Psoas muscle (tissue), 8 donors: ENCODE data around the gene TMEM169. TPM values are rescaled to one million over a fixed set of nuclear protein-coding genes. Genes with fewer than 3 reads are reported as not detected.

Experiments used
- ATAC-seq, 4 donors: fragments of 200-7000 bp; cut with Tn5 transposase; one replicate each; pipeline ENCODE4 v1.9.1; 2020; ENCODE audit warnings: moderate library complexity in 3 of 4, mild to moderate bottlenecking in 2 of 4
- DNase-seq, 2 donors: peaks; one replicate each; pipeline ENCODE4 v3.0.0-alpha.2; 2020
- H3K27ac ChIP-seq: fragments of 200-600 bp; one replicate; pipeline ENCODE4 v1.8.0; 2022
- H3K27me3 ChIP-seq, 3 donors: fragments of 200-600 bp in 1 of 3; one replicate each; pipeline versions ENCODE4 v1.6.1 to v1.8.0; 2013 to 2022; ENCODE audit warnings: low read length in 2 of 3, mild to moderate bottlenecking in 2 of 3, moderate library complexity in 1 of 3; ENCODE audit not compliant: insufficient read depth in 3 of 3
- H3K36me3 ChIP-seq, 2 donors: fragments of 200-600 bp in 1 of 2; one replicate each; pipeline versions ENCODE4 v1.6.1 to v1.8.0; 2013 to 2022; ENCODE audit warnings: low read depth in 1 of 2, mild to moderate bottlenecking in 1 of 2, moderate library complexity in 1 of 2; ENCODE audit not compliant: insufficient read depth in 1 of 2
- H3K4me1 ChIP-seq: fragments of 200-600 bp; one replicate; pipeline ENCODE4 v1.8.0; 2022
- H3K4me3 ChIP-seq: fragments of 200-600 bp; one replicate; pipeline ENCODE4 v1.8.0; 2022; ENCODE audit warnings: mild to moderate bottlenecking
- H3K9me3 ChIP-seq: fragments of 200-600 bp; one replicate; pipeline ENCODE4 v1.8.0; 2022
- CTCF ChIP-seq: fragments of 200-600 bp; IDR thresholded peaks from one replicate; pipeline ENCODE4 v1.8.0; 2022; ENCODE audit warnings: antibody characterized with exemption
- WGBS, 3 donors: extraction: QIAGEN DNeasy Blood & Tissue Kit; methylation state at CpG; one replicate each; pipeline versions ENCODE4 v1.1.6 to v1.1.7; 2013; 5-methylcytosine and 5-hydroxymethylcytosine counted together
- intact Hi-C, 2 donors: fragments of 100-400 bp; cut with DNase I; formaldehyde crosslinking; loops; one replicate each; pipeline versions ENCODE4 v1.11.0 to v1.14.2; 2022
- polyA plus RNA-seq, 3 donors: library from polyadenylated mRNA; stranded (reverse); fragments of 200-250 nt; gene quantifications; one replicate each; pipeline ENCODE4 v1.2.3, GENCODE V29; 2013
- total RNA-seq, 4 donors: library from RNA; stranded (reverse); fragmentation: NEBNext Ultra II Directional in 2 of 4; extraction: Animal tissue kit (Norgen Biotek cat#: 25700) in 2 of 4; gene quantifications; one replicate each; pipeline versions ENCODE4 v1.2.1 to v1.2.4, GENCODE V29; 2021 to 2023
- donor health status: healthy with polysubstance abuse.
- donor health status: DM: no; HTN: no; CAD: no; lungs with moderate emphysema.
- donor health status: Bipolar disorder and iron deficiency.
- donor health status: healthy.
- donor health status: DM: yes; HTN: yes; CAD: no.
- donor health status: DM: no; HTN: no; CAD: no.
- donor health status: DM: no; HTN: no; CAD: no.
- donor health status: DM: yes; HTN: yes; CAD: no.

Gene TMEM169
- total and polyA plus RNA-seq, 7 donors, result 0.07 to 0.41 (median 0.08) TPM; not detected in 2

DNA sequence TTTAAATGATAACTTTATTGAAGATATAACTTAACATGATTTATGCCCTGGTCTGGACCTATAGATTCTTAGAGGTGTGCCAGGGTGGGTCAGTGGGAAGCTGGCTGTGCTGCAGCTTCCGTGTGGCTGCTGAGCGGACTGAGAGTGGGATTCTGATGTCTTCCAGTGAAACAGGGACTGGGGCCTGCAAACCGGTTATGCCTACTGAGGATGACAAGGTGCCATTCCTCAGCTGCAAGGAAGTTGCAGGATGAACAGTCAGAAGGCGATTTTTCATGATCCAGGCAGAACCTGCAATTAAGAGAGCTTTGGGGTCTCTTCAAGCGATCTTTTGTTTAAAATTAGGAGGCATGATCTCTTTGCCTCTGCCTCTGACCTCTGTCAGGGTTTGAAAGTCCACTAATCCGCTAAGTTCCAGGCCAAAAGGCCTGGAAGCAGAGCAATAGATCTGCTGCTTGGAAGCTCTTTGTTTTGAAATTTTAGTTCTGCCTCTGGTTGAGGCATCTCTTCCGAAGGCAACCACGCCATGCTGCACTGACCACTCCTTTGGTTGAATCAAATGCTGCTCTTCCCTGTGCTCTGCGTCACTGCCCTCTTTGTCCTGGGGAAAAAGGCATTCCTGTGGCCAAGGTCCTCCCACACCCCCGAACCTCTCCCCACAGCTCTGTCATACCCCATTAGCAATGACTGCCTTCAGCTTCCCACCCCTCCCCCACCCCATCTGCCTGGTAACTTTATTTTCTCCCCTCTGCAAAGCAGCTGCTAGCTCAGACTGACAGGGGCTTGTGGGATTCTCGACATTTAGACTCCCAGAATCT lies 2.0 kb downstream of the TMEM169 start:
- H3K4me3 ChIP-seq, result no peak overlapping the region
- ATAC-seq (no peak), DNase-seq (no peak)
- no peaks in the 10 kb centered on the region for H3K27me3 ChIP-seq
- no peaks in the 10 kb centered on the region for H3K4me1 ChIP-seq
- H3K36me3 ChIP-seq, result no peaks in the 10 kb centered on the region
- H3K27ac ChIP-seq, result no peak overlapping the region
- 62 to 79% (median 63%) methylated on average over 11 of the region's 11 CpGs for WGBS, 3 donors
- H3K9me3 ChIP-seq, result no peaks in the 10 kb centered on the region
- intact Hi-C loops, result no loop called here
- TF ChIP-seq CTCF, result no peak

DNA sequence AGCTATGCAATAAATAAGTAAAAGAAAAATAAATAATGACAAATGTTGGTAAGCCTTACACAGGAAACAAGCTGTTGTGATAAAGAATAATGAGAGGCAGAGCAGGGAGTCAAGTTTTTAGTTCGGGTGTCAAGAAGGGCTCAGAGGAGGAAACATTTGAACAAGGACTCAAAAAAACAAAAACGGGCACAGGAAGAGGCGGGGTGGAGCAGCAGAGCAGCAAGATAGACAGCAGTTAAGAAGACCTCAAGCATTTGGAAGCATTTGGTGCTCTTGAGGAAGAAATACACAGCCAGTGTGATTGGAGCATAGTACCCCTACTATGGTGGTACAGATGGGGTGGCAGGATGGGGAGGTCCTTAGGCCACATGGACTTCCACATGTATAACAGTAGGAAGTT lies 2.8 kb downstream of the TMEM169 start:
- Histone ChIP-seq H3K27me3 (no peaks in the 10 kb centered on the region), H3K9me3 (no peaks in the 10 kb centered on the region), H3K36me3 (no peaks in the 10 kb centered on the region), H3K4me1 (no peaks in the 10 kb centered on the region), H3K4me3 (no peak overlapping the region), H3K27ac (no peak overlapping the region)
- TF ChIP-seq CTCF, result no peak
- WGBS, 3 donors, result 51 to 61% (median 57%) methylated on average over 3 of the region's 3 CpGs
- no peak for DNase-seq
- intact Hi-C loops, result no loop called here
- no peak for ATAC-seq

DNA sequence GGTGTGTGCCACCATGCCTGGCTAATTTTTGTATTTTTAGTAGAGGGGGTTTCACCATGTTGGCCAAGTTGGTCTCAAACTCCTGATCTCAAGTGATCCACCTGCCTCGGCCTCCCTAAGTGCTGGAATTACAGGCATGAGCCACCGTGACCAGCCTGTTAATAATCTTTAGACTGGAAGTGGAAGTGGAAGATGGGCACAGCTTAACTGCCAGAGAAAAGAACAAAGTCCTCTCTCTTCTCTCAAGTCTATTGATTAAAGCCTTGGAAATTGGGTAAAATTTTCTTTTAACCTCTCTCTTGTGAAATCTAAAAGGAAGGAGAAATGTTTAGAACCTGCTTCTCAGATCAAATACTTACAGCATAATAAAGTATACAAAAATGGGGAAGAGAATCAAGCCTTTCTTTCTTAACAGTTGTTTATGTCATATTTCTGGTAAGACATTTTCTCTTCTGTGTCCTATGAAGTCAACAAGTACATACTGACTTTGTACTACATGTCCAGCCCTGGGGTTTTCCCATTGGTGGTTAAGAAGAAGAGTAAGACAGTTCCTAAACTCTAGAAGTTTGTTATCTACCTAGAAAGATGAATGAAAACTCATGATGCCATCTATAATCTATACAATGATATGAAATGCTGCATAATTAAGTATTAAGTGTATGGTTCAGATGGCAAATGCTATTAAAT lies 4.6 kb downstream of the TMEM169 start:
- H3K4me1 ChIP-seq, result no peaks in the 10 kb centered on the region
- H3K27ac ChIP-seq, result no peak overlapping the region
- intact Hi-C loops, result no loop called here
- TF ChIP-seq CTCF, result no peak
- H3K27me3 ChIP-seq, result no peaks in the 10 kb centered on the region
- no peaks in the 10 kb centered on the region for H3K36me3 ChIP-seq
- no peaks in the 10 kb centered on the region for H3K9me3 ChIP-seq
- ATAC-seq (no peak), DNase-seq (no peak)
- no peak overlapping the region for H3K4me3 ChIP-seq
- WGBS, 3 donors, result 67 to 83% (median 78%) methylated on average over 2 of the region's 2 CpGs

GRCh38 chr2:216090369-216090786 lies 8.7 kb downstream of the TMEM169 start:
- H3K4me1 ChIP-seq, result no peaks in the 10 kb centered on the region
- 87 to 97% (median 94%) methylated on average over 1 of the region's 1 CpG for WGBS, 3 donors
- H3K27ac ChIP-seq, result no peak overlapping the region
- H3K27me3 ChIP-seq, result no peaks in the 10 kb centered on the region
- no peak overlapping the region for H3K4me3 ChIP-seq
- H3K36me3 ChIP-seq, result no peaks in the 10 kb centered on the region
- DNase-seq, result no peak
- intact Hi-C loops, result no loop called here
- H3K9me3 ChIP-seq, result no peaks in the 10 kb centered on the region
- no peak for TF ChIP-seq CTCF
- ATAC-seq, result no peak
